Activated CD8-positive, alpha-beta memory T cell treated with anti-CD3 and anti-CD28 coated beads, Interleukin-2, amount 50 U/mL, for 48 hours (primary cell): ENCODE measurements around the gene UFL1.
"Not testable (repeated sequence)": the region's sequence is repeated elsewhere in the genome, so short reads cannot be mapped to it uniquely, and the experiment has no call there.

Source experiments
- DNase-seq: peaks from one replicate; pipeline ENCODE4 v3.0.0-alpha.2; 2020

Gene UFL1

DNA sequence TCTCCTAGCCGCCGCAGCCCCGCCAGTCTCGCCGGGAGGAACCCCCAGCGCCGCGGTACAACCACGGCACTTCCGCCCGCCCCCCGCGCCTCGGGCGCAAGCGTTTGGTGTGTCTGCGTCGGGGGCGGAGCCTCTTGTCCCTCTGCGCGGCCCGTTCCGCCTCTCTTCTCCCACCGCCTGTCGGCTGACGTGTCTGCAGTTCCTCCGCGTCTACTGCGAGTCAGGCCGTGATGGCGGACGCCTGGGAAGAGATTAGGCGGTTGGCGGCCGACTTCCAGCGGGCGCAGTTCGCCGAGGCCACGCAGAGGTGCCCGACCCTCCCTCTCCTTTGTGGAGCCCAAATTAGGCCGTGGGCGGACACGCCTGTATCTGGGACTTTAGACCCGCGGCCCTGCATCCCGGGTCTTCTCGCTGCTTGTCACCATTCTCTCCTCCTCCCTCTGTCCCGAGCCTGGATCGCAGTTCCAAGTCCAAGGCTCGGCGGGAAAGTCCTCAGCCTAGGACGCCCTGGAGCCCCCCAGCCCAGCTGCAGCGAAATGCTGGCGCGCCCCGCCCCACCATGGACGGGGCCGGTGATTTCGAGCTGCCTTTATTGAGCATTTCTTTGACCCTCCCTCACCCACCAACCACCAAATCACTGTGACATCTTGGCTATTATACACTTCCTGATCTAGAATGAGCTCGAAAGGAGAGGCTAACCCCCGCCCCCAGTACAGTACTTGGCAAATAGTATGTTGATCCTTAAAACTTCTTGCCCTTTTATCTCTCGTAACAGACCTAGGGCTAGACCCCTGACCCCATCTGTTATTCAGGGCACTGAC is at the start of gene UFL1:
Gene UFL1, plus strand, starts transcription at position 163 of the 821 bp plus-strand sequence. Its CDS starts 68 bp downstream, at position 231.
- DNase-seq: peak; percentile 94

DNA sequence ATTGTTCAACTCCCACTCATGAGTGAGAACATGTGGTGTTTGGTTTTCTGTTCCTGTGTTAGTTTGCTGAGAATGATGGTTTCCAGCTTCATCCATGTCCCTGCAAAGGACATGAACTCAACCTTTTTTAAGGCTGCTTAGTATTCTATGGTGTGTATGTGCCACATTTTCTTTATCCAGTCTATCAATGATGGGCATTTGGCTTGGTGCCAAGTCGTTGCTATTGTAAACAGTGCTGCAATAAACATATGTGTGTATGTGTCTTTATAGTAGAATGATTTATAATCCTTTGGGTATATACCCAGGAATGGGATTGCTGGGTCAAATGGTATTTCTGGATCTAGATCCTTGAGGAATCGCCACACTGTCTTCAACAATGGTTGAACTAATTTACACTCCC is 49.3 kb upstream of the UFL1 start:
- not testable (repeated sequence) for DNase-seq

DNA sequence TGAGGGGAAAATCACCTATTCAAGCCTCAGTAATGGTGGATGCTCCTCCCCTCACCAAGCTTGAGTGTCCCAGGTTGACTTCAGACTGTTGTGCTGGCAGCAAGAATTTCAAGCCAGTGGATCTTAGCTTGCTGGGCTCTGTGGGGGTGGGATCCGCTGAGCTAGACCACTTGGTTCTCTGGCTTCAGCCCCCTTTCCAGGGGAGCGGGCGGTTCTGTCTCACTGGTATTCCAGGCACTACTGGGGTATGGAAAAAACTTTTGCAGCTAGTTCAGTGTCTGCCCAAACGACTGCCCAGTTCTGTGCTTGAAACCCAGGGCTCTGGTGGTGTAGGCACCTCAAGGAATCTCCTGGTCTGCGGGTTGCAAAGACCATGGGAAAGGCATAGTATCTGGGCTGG is 42.9 kb upstream of the UFL1 start:
- DNase-seq: no peak

- DNase-seq: no peak
These were observed 29.7 kb upstream of the UFL1 start for GRCh38 chr6:96491926-96492325.

DNA sequence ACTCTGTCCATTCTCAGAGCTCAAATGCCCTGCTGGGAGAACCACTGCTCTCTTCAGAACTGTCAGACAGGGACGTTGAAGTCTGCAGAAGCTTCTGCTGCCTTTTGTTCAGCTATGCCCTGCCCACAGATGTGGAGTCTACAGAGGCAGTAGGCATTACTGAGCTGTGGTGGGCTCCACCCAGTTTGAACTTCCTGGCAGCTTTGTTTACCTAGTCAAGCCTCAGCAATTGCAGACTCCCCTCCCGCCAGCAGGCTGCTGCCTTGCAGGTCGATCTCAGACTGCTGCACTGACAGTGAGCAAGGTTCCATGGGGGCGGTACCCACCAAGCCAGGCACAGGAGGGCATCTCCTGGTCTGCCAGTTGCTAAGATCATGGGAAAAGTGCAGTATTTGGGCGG is 21.8 kb upstream of the UFL1 start:
- DNase-seq: no peak

DNA sequence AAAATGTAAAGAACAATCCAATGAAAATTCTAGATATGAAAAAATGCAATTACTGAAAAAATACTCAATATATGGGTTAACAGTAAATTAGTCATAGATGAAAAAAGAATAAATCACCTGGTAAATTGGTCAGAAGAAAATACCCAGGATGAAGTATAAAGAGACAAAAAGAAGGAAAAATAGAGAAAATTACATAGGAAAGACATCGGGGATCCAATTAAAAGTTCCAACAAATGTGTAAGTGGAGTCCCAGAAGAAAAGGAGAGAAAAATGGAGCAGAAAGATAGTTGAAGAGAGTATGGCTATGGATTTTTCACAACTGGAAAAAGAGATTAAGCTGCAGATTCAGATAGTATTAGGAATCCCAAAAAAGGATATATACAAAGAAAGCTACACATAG is 18.7 kb upstream of the UFL1 start:
- DNase-seq: no peak

DNA sequence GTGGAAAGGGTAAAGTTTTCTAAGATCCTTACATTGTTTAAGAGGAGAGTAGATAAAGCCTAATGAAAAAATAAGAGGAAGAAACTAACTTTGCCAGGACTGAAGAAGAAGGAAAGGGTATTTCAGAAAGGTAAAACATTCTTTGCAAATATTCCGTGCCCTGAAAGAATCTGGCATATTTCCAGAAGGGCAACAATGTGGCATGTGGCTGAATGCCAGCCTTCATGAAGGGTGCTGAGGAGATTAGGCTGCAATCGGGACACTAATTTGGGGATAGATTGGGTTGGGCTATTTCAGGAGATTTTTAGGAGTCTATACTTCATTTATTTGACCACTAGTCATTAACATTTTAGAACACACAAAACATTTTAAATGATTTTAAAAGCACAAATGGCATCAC is 16.2 kb upstream of the UFL1 start:
- DNase-seq: no peak

GRCh38 chr6:96509281-96509680 is 12.3 kb upstream of the UFL1 start:
- no peak for DNase-seq

DNA sequence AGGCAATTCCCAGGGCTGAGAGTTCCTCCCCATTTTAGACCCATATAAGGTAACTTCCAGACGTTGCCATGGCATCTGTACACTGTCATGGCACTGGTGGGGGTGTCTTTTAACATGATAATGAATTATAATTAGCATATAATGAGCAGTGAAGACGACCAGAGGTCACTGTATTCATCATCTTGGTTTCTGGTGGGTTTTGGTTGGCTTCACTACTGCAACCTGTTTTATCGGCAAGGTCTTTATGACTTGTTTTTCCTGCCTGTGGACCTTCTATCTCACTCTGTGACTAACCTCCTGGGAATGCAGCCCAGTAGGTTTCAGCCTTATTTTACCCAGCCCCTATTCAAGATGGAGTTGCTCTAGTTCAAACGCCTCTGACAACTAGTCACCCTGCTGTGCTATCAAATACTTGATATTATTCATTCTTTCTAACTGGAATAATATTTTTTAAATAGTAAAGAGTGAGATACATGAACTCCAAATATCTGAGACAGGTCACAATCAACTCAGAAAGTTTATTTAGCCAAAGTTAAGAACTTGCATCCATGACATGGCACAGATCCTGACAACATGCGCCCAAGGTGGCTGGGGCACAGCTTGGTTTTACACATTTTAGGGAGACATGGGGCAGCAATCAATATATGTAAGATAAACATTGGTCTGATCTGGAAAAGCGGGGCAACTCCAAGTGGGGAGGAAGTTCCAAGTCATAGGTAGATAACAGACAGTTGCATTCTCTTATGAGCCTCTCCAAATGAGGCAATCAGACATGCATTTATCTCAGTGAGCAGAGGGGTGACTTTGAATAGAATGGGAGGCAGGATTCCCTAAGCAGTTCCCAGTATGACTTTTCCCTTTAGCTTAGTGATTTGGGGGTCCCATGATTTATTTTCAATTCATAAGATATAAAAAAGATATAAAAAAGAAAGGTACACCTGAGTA is 1.2 kb upstream of the UFL1 start:
- no peak for DNase-seq

GRCh38 chr6:96521306-96521643 is 331 bp upstream of the UFL1 start:
- DNase-seq: no peak

GRCh38 chr6:96522465-96523009 is 931 bp downstream of the UFL1 start:
- DNase-seq: no peak

DNA sequence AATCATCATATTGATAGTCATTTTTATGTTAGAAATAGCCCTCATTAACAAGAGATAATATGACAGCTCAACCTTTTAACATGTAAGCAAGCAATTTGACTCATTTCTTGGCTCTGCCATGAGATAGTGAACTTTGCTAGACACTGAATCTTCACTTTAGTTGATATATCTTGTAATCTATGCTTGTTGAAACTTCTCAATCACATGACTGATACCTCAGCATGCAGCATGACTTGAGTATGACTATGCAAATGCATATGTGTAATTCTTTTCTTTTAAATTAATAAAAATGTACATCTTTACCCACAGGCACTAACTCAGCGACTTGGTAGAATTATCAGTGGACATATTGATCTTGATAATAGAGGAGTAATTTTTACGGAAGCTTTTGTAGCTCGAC is 6.6 kb downstream of the UFL1 start:
- DNase-seq: no peak

DNA sequence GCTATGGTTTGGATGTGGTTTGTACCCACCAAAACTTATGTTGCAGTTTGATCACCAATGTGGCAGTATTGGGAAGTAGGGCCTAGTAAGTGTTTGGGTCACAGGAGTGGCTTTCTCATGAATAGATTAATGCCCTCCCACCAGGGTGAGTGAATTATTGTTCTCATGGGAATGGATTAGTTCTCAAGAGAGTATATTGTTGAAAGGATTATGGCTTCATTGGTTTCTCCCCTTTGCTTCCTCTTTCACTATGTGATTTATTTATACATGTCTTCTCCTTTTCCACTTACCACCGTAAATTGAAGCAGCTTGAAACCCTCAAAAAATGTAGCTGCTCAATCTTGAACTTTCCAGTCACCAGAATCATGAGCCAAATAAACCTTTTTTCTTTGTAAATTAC is 10.8 kb downstream of the UFL1 start:
- no peak for DNase-seq

DNA sequence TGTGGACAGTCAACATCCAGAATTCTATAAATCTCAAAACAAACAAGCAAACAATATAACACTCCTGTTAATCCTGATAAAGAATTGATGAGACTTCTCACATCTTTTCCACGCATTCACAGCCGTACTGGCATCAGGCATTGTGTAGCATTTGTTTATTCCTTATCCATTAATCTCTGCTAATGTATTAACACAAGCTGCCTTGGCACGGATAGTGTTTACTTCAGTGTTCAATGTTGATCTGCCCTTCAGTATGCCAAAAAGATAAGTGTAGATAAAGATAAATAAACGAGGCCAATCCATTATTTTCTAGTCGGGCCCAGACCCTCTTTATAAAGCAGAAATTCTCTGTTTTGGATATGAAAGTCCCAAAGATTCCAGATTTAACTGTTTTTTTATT is 16.1 kb downstream of the UFL1 start:
- no peak for DNase-seq

GRCh38 chr6:96542702-96543101 is 21.1 kb downstream of the UFL1 start:
- no peak for DNase-seq

GRCh38 chr6:96545882-96546281 is 24.3 kb downstream of the UFL1 start:
- DNase-seq: no peak

GRCh38 chr6:96547654-96548053 is 26.0 kb downstream of the UFL1 start:
- DNase-seq: no peak

GRCh38 chr6:96554558-96554957 is 33.0 kb downstream of the UFL1 start:
- no peak for DNase-seq

GRCh38 chr6:96559740-96560139 is 38.1 kb downstream of the UFL1 start:
- DNase-seq: not testable (repeated sequence)

DNA sequence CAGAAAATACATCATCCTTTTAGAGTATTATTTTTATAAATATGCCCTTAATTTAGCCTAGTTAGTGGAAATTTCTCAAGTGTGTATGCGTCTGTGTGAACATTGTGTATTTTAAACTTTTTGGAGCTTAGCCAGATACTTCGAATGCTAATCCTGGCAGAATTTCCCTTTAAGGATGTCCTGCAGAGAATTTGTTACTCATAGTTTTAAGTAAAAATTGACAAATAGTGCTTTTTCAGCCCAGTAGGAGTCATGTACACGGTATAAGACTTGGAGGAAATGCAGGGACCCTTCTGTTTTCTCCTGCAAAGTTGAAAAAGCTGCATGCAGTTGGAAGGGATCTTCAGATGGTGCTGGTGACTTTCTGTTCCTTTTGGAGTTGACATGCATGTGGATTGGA is 41.3 kb downstream of the UFL1 start, which contains the start of gene FHL5:
Gene FHL5, plus strand, starts transcription at position 243 of the 400 bp plus-strand sequence. CDS start 40,486 bp downstream, outside the sequence.
- DNase-seq: no peak

GRCh38 chr6:96563853-96564252 is 42.2 kb downstream of the UFL1 start:
- DNase-seq: no peak

- no peak for DNase-seq
These were observed 48.4 kb downstream of the UFL1 start for GRCh38 chr6:96570053-96570452.

DNA sequence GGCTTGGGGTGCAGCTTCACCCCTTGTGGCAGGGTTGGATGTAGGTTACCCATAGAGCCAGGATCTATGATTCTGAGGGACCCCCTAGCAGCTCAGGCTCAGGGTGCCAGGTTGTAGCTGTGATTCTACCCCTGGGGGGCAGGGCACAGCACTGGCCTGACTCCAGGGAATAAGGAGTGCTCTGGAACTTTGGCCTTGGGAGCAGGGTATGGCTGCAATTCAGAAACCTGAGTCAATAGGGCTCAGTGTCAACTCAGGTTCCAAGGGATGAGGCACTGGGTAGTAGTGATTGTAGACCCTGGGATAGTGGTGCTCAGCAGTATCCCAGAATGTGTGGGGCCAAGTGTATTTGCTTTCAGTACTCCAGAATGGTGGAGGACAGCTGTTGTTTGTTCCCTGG is 49.9 kb downstream of the UFL1 start:
- DNase-seq: no peak

GRCh38 chr6:96575359-96575758 is 53.8 kb downstream of the UFL1 start:
- no peak for DNase-seq
